WI38 (cell line): Measurements from ENCODE around the gene KNL1.
"Not testable (repeated sequence)": the region's sequence is repeated elsewhere in the genome, so short reads cannot be mapped to it uniquely, and the experiment has no call there.

ENCODE experiments used
- H3K4me3 ChIP-seq: 2 replicates; pipeline ENCODE4 v1.5.1; 2011; ENCODE audit warnings: low read depth, mild to moderate bottlenecking, control low read depth, low read length
- CTCF ChIP-seq: IDR thresholded peaks from 2 replicates; pipeline ENCODE4 v1.5.1; 2012; ENCODE audit warnings: low read depth, mild to moderate bottlenecking, control low read depth, low read length

The KNL1 gene

GRCh38 chr15:40567111-40567510 is 26.9 kb upstream of the KNL1 start:
- H3K4me3 ChIP-seq = no peak overlapping the region
- TF ChIP-seq CTCF = no peak

- H3K4me3 ChIP-seq = peak within 1 kb of the TSS; percentile 93
- no peak for TF ChIP-seq CTCF
Observed at GRCh38 chr15:40569129-40569953, 24.7 kb upstream of the KNL1 start, which contains the start of gene RPUSD2. Gene RPUSD2 (plus strand): TSS chr15:40569299. CDS start chr15:40569338, 39 bp downstream.

GRCh38 chr15:40575113-40575512 is 18.9 kb upstream of the KNL1 start:
- H3K4me3 ChIP-seq = no peak overlapping the region
- no peak for TF ChIP-seq CTCF

GRCh38 chr15:40576914-40577313 is 17.1 kb upstream of the KNL1 start:
- H3K4me3 ChIP-seq = not testable (repeated sequence)

- no peak for TF ChIP-seq CTCF
Observed at GRCh38 chr15:40578892-40579291, 15.2 kb upstream of the KNL1 start.

GRCh38 chr15:40581796-40582195 is 12.3 kb upstream of the KNL1 start:
- not testable (repeated sequence) for H3K4me3 ChIP-seq

More at GRCh38 chr15:40578892-40579291, 15.2 kb upstream of the KNL1 start:
- no peak overlapping the region for H3K4me3 ChIP-seq

GRCh38 chr15:40582726-40583246 is 11.3 kb upstream of the KNL1 start:
- 0 out of 2 replicates have a peak, but pooled peaks have one; percentile 5 for TF ChIP-seq CTCF
- no peak overlapping the region for H3K4me3 ChIP-seq

- no peak for TF ChIP-seq CTCF
- H3K4me3 ChIP-seq = no peak overlapping the region
Observed at GRCh38 chr15:40584191-40584590, 9.9 kb upstream of the KNL1 start.
